NCI-H1105 (cell line): ENCODE data around the gene FDX2.
A peak's percentile ranks its signal among the peaks of the same experiment; 100 is the strongest.

Source experiments
- DNase-seq: peaks from one replicate; lab custom pipeline; 2025; lab: John Stamatoyannopoulos, UW

The FDX2 gene

GRCh38 chr19:10299545-10300458 is 16.0 kb downstream of the FDX2 start:
- no peak for DNase-seq

GRCh38 chr19:10295847-10296591 is 19.8 kb downstream of the FDX2 start:
- DNase-seq = no peak

GRCh38 chr19:10295305-10295846 is 20.4 kb downstream of the FDX2 start:
- DNase-seq = no peak

GRCh38 chr19:10294368-10294697 is 21.5 kb downstream of the FDX2 start:
- DNase-seq = no peak

- no peak for DNase-seq
These were observed 22.0 kb downstream of the FDX2 start for GRCh38 chr19:10293637-10294367.

GRCh38 chr19:10292789-10293636 is 22.8 kb downstream of the FDX2 start:
- no peak for DNase-seq

- no peak for DNase-seq
These were observed 23.5 kb downstream of the FDX2 start for GRCh38 chr19:10292206-10292788.

GRCh38 chr19:10291554-10292205 is 24.1 kb downstream of the FDX2 start:
- no peak for DNase-seq

GRCh38 chr19:10290876-10291553 is 24.8 kb downstream of the FDX2 start:
- DNase-seq = peak; percentile 23

- no peak for DNase-seq
These were observed 25.4 kb downstream of the FDX2 start for GRCh38 chr19:10290357-10290875.

- peak; percentile 46 for DNase-seq
These were observed 25.9 kb downstream of the FDX2 start, which contains the start of gene ICAM5 for GRCh38 chr19:10289836-10290356. ICAM5 (plus strand) TSS chr19:10289952; CDS start chr19:10290044, 92 bp downstream.

GRCh38 chr19:10289167-10289835 is 26.5 kb downstream of the FDX2 start:
- peak; percentile 72 for DNase-seq

GRCh38 chr19:10288662-10289166 is 27.1 kb downstream of the FDX2 start:
- peak; percentile 14 for DNase-seq

- DNase-seq = no peak
These were observed 28.7 kb downstream of the FDX2 start, which contains the start of gene ICAM4 for GRCh38 chr19:10286803-10287737. ICAM4 (plus strand) TSS chr19:10286955; CDS start chr19:10287013, 58 bp downstream.

- DNase-seq = no peak
These were observed 30.4 kb downstream of the FDX2 start for GRCh38 chr19:10285393-10285792.

- DNase-seq = no peak
These were observed 30.9 kb downstream of the FDX2 start for GRCh38 chr19:10284960-10285278.
